ENCODE results near the gene RIN1. TPM values are rescaled to one million over a fixed set of nuclear protein-coding genes. Genes with fewer than 3 reads are reported as not detected.

Gene RIN1
- total and polyA plus RNA-seq, 2 of the 13 experiments (the other 11 are each of a cell fraction or from before 2014, with no cell fraction given), result 2.4 to 4.1 TPM

DNA sequence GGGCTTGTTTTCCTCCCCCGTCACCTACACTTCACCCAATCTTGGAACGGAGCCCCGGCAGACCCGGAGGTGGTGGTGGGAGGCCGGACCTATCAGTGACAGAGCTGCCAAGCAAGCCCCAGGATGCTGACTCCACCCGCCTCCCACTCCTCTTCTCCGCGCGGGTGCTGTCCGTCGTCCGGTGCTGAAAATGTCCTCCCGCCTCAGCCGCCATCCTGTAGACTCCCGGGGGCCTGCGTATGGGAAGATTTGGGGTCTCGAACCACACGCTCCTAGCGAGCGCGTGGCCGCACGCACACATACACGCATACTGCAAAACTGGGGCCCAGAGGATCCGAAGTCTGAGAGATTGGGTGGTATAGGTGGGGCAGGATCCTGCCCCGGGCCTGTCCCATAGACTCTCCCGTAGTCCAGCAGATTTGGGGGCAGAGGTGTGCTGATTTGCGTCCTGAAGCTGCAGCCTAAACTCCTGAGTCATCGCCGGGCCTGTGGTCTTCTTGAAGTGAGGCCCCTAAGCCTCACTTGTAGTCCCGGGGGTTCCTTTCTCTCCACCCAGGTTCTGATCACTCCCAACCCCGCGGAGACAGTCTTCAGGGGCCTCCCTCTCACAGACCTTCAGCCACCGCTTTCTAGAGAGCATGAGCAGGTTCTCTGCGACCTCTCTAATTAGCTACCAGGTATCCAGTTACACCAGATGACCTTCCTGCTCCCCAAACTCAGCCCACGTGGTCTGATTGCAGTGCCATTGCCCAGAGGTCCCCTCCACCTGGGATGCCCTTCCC is 46.5 kb downstream of the RIN1 start (continued):
- TF ChIP-seq NR2F2 (IDR thresholded peaks at IDR 0.05; ENCODE audit: borderline replicate concordance, low read depth) (no peak), ZKSCAN5 (CRISPR knock-in tag; IDR thresholded peaks at IDR 0.05) (0 out of 2 replicates have a peak, but pooled peaks have one; percentile 22), LCORL (IDR thresholded peaks at IDR 0.05) (no peak), LCORL (CRISPR knock-in tag; IDR thresholded peaks at IDR 0.05) (peak; percentile 15), ZBTB2 (CRISPR knock-in tag; IDR thresholded peaks at IDR 0.05; ENCODE audit: low read depth) (peak; percentile 38; the same call in 1 of the 2 replicates), RNF2 (conservative IDR thresholded peaks at IDR 0.05; ENCODE audit: low read depth) (0 out of 2 replicates have a peak, but pooled peaks have one; percentile 31), MIER3 (CRISPR knock-in tag; IDR thresholded peaks at IDR 0.05; ENCODE audit: borderline replicate concordance) (no peak), NR2F1 (CRISPR knock-in tag; IDR thresholded peaks at IDR 0.05) (no peak), FOSL1 (CRISPR knock-in tag; IDR thresholded peaks at IDR 0.05; ENCODE audit: borderline replicate concordance) (no peak), RFX3 (CRISPR knock-in tag; IDR thresholded peaks at IDR 0.05) (no peak), TBX3 (IDR thresholded peaks at IDR 0.05; ENCODE audit: borderline replicate concordance) (no peak), ZNF572 (CRISPR knock-in tag; IDR thresholded peaks at IDR 0.05) (peak; percentile 62; the same call in 1 of the 2 replicates), ZBTB46 (CRISPR knock-in tag; IDR thresholded peaks at IDR 0.05; ENCODE audit: borderline replicate concordance) (no peak), ZNF768 (CRISPR knock-in tag; IDR thresholded peaks at IDR 0.05) (peak; percentile 60; the same call in 1 of the 2 replicates), GABPB1 (CRISPR knock-in tag; IDR thresholded peaks at IDR 0.05) (no peak), ZBTB43 (CRISPR knock-in tag; conservative IDR thresholded peaks at IDR 0.05) (peak; percentile 79; the same call in 1 of the 2 replicates)
- TF ChIP-seq, protein P1, sequence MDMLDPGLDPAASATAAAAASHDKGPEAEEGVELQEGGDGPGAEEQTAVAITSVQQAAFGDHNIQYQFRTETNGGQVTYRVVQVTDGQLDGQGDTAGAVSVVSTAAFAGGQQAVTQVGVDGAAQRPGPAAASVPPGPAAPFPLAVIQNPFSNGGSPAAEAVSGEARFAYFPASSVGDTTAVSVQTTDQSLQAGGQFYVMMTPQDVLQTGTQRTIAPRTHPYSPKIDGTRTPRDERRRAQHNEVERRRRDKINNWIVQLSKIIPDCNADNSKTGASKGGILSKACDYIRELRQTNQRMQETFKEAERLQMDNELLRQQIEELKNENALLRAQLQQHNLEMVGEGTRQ (IDR thresholded peaks at IDR 0.05; ENCODE audit: low read depth, low read length), result no peak
- TF ChIP-seq, protein P1 (CRISPR knock-in tag; IDR thresholded peaks at IDR 0.05; ENCODE audit: borderline replicate concordance), result peak; percentile 40; the same call in 1 of the 2 replicates
- TF ChIP-seq, protein P2, sequence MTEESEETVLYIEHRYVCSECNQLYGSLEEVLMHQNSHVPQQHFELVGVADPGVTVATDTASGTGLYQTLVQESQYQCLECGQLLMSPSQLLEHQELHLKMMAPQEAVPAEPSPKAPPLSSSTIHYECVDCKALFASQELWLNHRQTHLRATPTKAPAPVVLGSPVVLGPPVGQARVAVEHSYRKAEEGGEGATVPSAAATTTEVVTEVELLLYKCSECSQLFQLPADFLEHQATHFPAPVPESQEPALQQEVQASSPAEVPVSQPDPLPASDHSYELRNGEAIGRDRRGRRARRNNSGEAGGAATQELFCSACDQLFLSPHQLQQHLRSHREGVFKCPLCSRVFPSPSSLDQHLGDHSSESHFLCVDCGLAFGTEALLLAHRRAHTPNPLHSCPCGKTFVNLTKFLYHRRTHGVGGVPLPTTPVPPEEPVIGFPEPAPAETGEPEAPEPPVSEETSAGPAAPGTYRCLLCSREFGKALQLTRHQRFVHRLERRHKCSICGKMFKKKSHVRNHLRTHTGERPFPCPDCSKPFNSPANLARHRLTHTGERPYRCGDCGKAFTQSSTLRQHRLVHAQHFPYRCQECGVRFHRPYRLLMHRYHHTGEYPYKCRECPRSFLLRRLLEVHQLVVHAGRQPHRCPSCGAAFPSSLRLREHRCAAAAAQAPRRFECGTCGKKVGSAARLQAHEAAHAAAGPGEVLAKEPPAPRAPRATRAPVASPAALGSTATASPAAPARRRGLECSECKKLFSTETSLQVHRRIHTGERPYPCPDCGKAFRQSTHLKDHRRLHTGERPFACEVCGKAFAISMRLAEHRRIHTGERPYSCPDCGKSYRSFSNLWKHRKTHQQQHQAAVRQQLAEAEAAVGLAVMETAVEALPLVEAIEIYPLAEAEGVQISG (CRISPR knock-in tag; IDR thresholded peaks at IDR 0.05), result peak; percentile 33; the same call in 1 of the 2 replicates

Measured in HepG2 (cell line).